Adrenal gland (tissue), 12 donors: ENCODE data around the gene IL10RB. TPM values are rescaled to one million over a fixed set of nuclear protein-coding genes. Genes with fewer than 3 reads are reported as not detected.
"Not testable (repeated sequence)": the region's sequence is repeated elsewhere in the genome, so short reads cannot be mapped to it uniquely, and the experiment has no call there.

Experiments
- DNase-seq, 7 donors: peaks; one replicate each; pipeline ENCODE4 v3.0.0-alpha.2; 2019 to 2020
- H3K27ac ChIP-seq, 5 donors: fragments of 200-600 bp; sonication (generic) in 4 of 5; 1 replicate in 3 of 5; 2 replicates in 2 of 5; pipeline versions ENCODE4 v1.5.1 to v1.8.0; 2016 to 2020; ENCODE audit warnings: mild to moderate bottlenecking in 1 of 5
- H3K27me3 ChIP-seq: fragments of 200-600 bp; 2 replicates; pipeline ENCODE4 v1.8.0; 2021
- H3K36me3 ChIP-seq, 2 donors: fragments of 200-600 bp; replicated peaks in 1 of 2; 1 replicate in 1 of 2; 2 replicates in 1 of 2; pipeline versions ENCODE4 v1.5.1 to v1.8.0; 2018 to 2022
- H3K4me1 ChIP-seq, 2 donors: fragments of 200-600 bp; replicated peaks in 1 of 2; 1 replicate in 1 of 2; 2 replicates in 1 of 2; pipeline versions ENCODE4 v1.5.1 to v1.8.0; 2018 to 2021
- H3K4me3 ChIP-seq, 4 donors: fragments of 200-600 bp; sonication (generic) in 3 of 4; one replicate each; pipeline ENCODE4 v1.5.1; 2016 to 2018
- H3K9me3 ChIP-seq, 3 donors: fragments of 200-600 bp; sonication (generic) in 1 of 3; replicated peaks in 1 of 3; 1 replicate in 2 of 3; 2 replicates in 1 of 3; pipeline versions ENCODE4 v1.5.1 to v1.8.0; 2016 to 2021
- POLR2A ChIP-seq, 2 donors: fragments of 450-650 bp; IDR thresholded peaks; one replicate each; pipeline ENCODE4 v1.6.1; 2017; ENCODE audit warnings: antibody characterized with exemption in 2 of 2, mild to moderate bottlenecking in 2 of 2, moderate library complexity in 1 of 2
- WGBS, 4 donors: extraction: QIAGEN DNeasy Blood & Tissue Kit in 2 of 4; methylation state at CpG; one replicate each; pipeline versions ENCODE4 v1.1.5 to v1.1.7; 2013 to 2017; 5-methylcytosine and 5-hydroxymethylcytosine counted together
- intact Hi-C, 2 donors: fragments of 100-400 bp; cut with DNase I; formaldehyde crosslinking; loops; one replicate each; pipeline versions ENCODE4 v1.14.1 to v1.15.0; 2022 to 2023
- polyA plus RNA-seq, 3 donors: library from polyadenylated mRNA; stranded (reverse); fragments of 200-250 nt in 2 of 3; fragments of 350-450 nt in 1 of 3; fragmentation: Illumina TruSeq in 1 of 3; extraction: RNeasy Lipid Tissue Mini Kit (QIAGEN cat#74804) in 1 of 3; gene quantifications; one replicate each; pipeline ENCODE4 v1.2.3, GENCODE V29; 2013 to 2014
- total RNA-seq, 9 donors: library from RNA; depleted of rRNA in 4 of 9; stranded (reverse); fragments of >200 nt in 4 of 9; fragments of 120-200 nt in 1 of 9; fragmentation: NEBNext Ultra II Directional in 1 of 9; extraction: Animal tissue kit (Norgen Biotek cat#: 25700) in 1 of 9; gene quantifications; one replicate each; pipeline versions ENCODE4 v1.1.0 to v1.2.4, GENCODE V29; 2013 to 2023
- TF ChIP-seq, protein P1 (sequence below), 6 experiments: fragments of 450-650 bp in 4 of 6; fragments of 200-600 bp in 2 of 6; sonication (generic) in 1 of 6; IDR thresholded peaks; 1 replicate in 5 of 6; 2 replicates in 1 of 6; pipeline versions ENCODE4 v1.5.1 to v1.8.0; 2016 to 2021; ENCODE audit warnings: antibody characterized with exemption in 6 of 6, mild to moderate bottlenecking in 2 of 6, moderate library complexity in 1 of 6
- donor health status: healthy with polysubstance abuse.
- donor health status: Bipolar disorder and iron deficiency.
- donor health status: DM: yes; HTN: yes; CAD: no.
- donor health status: DM: no; HTN: no; CAD: no.
- donor health status: DM: no; HTN: no; CAD: no.
- donor health status: DM: yes; HTN: yes; CAD: no.

IL10RB gene
- total and polyA plus RNA-seq, 12 donors = 14.7 to 55.0 (median 26.9) TPM

DNA sequence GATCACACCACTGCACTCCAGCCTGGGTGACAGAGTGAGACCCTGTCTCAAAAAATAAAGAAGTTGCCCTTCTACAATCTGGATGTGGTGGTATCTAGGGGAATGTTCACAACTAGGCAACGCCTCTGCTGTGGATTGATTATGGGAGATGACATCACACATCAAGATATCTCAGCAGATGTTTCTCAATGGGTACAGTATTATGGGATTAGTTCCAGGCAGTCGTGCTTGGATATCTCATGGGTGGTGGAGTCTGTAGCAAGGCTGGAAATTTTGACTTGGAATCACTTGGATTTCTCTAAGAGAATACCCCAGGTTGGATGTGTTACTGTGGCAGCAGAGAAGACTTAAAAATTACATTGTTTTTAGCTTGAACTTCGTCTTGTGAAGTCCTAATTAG lies 28.7 kb upstream of the IL10RB start:
- peaks cover 0 to 14% of the 10 kb centered on the region in 2 donors for H3K4me1 ChIP-seq
- H3K36me3 ChIP-seq = no peaks in the 10 kb centered on the region
- no peak overlapping the region for H3K27ac ChIP-seq
- intact Hi-C loops = no loop called here
- no peaks in the 10 kb centered on the region for H3K27me3 ChIP-seq
- no peak for DNase-seq
- H3K9me3 ChIP-seq = no peaks in the 10 kb centered on the region
- TF ChIP-seq, protein P1, sequence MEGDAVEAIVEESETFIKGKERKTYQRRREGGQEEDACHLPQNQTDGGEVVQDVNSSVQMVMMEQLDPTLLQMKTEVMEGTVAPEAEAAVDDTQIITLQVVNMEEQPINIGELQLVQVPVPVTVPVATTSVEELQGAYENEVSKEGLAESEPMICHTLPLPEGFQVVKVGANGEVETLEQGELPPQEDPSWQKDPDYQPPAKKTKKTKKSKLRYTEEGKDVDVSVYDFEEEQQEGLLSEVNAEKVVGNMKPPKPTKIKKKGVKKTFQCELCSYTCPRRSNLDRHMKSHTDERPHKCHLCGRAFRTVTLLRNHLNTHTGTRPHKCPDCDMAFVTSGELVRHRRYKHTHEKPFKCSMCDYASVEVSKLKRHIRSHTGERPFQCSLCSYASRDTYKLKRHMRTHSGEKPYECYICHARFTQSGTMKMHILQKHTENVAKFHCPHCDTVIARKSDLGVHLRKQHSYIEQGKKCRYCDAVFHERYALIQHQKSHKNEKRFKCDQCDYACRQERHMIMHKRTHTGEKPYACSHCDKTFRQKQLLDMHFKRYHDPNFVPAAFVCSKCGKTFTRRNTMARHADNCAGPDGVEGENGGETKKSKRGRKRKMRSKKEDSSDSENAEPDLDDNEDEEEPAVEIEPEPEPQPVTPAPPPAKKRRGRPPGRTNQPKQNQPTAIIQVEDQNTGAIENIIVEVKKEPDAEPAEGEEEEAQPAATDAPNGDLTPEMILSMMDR (IDR thresholded peaks at IDR 0.05) = no peak
- no peak for TF ChIP-seq POLR2A (IDR thresholded peaks at IDR 0.05)
- no peak overlapping the region for H3K4me3 ChIP-seq
- whole genome bisulfite sequencing, 4 donors = 87 to 96% (median 94%) methylated on average over 3 of the region's 3 CpGs

DNA sequence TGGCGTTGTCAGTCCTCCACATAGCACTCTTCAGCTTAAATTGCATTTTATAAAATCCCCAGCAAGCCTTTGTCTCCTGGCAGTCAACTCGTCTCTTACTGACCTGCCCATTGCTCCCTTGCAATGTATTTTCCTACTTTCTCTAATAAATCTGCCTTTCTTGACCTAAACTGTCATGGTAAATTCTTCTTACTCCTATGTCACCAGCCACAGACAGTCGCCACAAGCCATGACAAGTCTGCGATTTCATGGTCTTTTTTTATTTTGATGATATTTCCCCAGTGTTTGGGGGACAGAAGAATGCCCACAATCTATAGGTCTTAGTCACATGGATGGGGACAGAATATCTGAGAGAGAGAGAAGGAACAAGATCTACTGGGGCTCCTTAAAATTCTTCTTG lies 28.0 kb upstream of the IL10RB start:
- Histone ChIP-seq H3K27me3 (no peaks in the 10 kb centered on the region), H3K36me3 (no peaks in the 10 kb centered on the region), H3K27ac (no peak overlapping the region), H3K4me3 (no peak overlapping the region), H3K4me1 (peaks cover 0 to 8% of the 10 kb centered on the region in 2 donors), H3K9me3 (no peaks in the 10 kb centered on the region)
- DNase-seq = no peak
- intact Hi-C loops = no loop called here
- WGBS, 4 donors = 88 to 92% (median 91%) methylated on average over 4 of the region's 4 CpGs
- TF ChIP-seq POLR2A (IDR thresholded peaks at IDR 0.05) = no peak
- TF ChIP-seq, protein P1 (IDR thresholded peaks at IDR 0.05) = no peak

DNA sequence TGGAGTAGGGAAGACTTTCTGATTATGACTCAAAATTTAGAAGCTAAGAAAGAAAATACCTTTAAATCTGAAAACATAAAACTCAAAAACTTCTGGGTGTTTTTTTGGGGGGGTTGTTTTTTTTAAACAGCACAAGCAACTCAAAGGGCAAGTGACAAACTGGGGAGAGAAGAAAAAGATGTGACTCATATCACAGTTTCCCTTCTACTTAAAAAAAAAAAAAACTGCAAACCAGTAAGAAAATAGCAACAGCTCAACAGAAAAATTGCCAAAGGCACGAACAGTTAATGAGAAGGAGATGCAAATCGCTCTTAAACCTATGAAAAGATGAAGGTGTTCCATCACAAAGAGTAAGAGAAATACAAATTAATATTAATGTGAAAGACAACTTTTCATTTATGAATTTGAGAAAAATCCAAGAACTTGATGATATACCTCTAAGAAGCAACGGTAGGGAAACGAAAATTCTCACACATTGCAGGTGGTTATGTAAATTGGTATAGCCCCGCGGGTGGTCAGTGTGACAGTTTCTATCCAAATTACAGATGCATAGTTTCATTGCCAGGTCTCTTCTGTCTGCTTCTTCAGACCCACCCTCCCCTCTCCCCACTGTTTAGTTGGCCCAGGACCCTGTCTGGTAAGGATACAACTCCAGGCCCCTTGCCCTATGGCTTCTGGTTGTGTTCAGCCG lies 27.5 kb upstream of the IL10RB start:
- no peaks in the 10 kb centered on the region for H3K27me3 ChIP-seq
- intact Hi-C loops = no loop called here
- no peak for DNase-seq
- no peak for TF ChIP-seq POLR2A (IDR thresholded peaks at IDR 0.05)
- TF ChIP-seq, protein P1 (IDR thresholded peaks at IDR 0.05) = no peak
- peaks cover 0 to 7% of the 10 kb centered on the region in 2 donors for H3K4me1 ChIP-seq
- H3K9me3 ChIP-seq = no peaks in the 10 kb centered on the region
- H3K4me3 ChIP-seq = no peak overlapping the region
- WGBS, 4 donors = 72 to 87% (median 86%) methylated on average over 7 of the region's 7 CpGs
- H3K27ac ChIP-seq = no peak overlapping the region
- no peaks in the 10 kb centered on the region for H3K36me3 ChIP-seq

DNA sequence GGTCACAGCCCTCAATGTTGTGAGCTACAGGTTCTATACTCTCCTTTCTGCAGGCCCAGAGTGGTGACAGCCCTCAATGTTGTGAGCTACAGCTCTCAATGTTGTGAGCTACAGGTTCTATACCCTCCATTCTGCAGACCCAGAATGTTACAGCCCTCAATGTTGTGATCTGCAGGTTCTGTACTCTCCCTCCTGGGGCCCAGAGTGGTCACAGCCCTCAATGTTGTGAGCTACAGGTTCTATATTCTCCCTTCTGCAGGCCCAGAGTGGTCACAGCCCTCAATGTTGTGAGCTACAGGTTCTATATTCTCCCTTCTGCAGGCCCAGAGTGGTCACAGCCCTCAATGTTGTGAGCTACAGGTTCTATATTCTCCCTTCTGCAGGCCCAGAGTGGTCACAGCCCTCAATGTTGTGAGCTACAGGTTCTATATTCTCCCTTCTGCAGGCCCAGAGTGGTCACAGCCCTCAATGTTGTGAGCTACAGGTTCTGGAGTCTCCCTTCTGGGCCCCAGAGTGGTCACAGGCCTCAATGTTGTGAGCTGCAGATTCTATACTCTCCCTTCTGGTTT lies 26.5 kb upstream of the IL10RB start:
- H3K9me3 ChIP-seq, H3K36me3 ChIP-seq, H3K27ac ChIP-seq, DNase-seq, intact Hi-C loops, H3K27me3 ChIP-seq, H3K4me3 ChIP-seq: not testable (repeated sequence)
- H3K4me1 ChIP-seq = peaks cover 0 to 12% of the 10 kb centered on the region in 2 donors

DNA sequence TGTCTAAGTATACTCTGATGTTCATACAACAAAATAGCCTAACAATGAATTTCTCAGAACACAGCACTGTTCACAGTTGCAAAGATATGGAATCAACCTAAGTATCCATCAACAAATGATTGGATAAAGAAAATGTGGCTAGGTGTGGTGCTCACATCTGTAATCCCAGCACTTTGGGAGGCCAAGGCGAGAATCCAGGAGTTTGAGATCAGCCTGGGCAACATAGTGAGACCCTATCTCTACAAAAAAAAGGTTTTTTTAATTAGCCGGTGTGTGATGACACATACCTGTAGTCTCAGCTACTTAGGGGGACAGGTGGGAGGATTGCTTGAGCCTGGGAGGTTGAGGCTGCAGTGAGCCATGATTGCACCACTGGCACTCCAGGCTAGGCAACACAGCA lies 25.8 kb upstream of the IL10RB start:
- H3K4me3 ChIP-seq = no peak overlapping the region
- TF ChIP-seq, protein P1 (IDR thresholded peaks at IDR 0.05) = no peak
- TF ChIP-seq POLR2A (IDR thresholded peaks at IDR 0.05) = no peak
- no peak overlapping the region for H3K27ac ChIP-seq
- peaks cover 0 to 8% of the 10 kb centered on the region in 2 donors for H3K36me3 ChIP-seq
- no peak for DNase-seq
- intact Hi-C loops = no loop called here
- H3K27me3 ChIP-seq = no peaks in the 10 kb centered on the region
- peaks cover 0 to 13% of the 10 kb centered on the region in 2 donors for H3K4me1 ChIP-seq
- WGBS, 4 donors = 95 to 100% (median 96%) methylated on average over 2 of the region's 2 CpGs
- no peaks in the 10 kb centered on the region for H3K9me3 ChIP-seq
